ENCODE results near the gene GGA1. TPM values are rescaled to one million over a fixed set of nuclear protein-coding genes. Genes with fewer than 3 reads are reported as not detected.

The GGA1 gene
- total RNA-seq, 4 donors from 2014 or later = 30.3 to 44.7 (median 40.9) TPM

DNA sequence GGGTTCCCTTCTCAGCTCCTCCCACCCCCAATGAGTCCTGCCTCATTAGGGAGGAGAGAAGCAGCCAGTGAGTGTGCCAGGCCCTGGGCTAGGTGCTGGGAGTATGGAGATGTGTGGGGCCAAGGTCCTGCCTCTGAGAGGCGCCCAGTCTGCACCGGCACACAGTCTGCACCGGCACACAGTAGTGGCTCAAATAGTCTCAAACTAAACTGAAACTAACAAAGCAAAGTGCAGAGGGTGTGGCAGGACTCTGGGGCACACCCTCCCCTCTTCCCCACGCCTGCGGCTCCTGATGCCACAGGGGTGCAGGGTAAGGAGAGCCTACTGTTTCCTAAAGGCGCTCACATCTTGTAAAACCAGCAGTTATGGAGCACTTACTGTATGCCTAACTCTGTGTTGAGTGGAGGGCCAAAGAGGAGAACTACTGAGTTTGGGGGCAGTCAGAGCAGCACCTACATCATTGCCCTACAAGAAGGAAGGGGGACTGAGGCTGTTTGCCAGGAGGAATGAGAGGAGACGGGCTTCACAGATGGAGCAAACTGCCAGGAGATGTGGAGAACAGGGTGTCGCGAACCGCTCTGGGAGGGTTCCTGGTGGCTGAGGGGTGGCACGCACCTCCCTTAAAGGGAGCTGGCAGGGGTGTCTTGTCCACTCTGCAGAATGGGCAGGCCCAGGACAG lies 29.9 kb downstream of the GGA1 start:
- WGBS = 71% methylated on average over 9 of the region's 11 CpGs
- peak overlapping the region in 1 of 4 donors; percentile 55 for H3K27ac ChIP-seq (replicated peaks in 1 of 4)
- intact Hi-C loops (cut with DNase I) = no loop called here
- no peaks in the 10 kb centered on the region for H3K9me3 ChIP-seq
- no peak for TF ChIP-seq POLR2AphosphoS5 (IDR thresholded peaks at IDR 0.05)
- H3K4me3 ChIP-seq = peak overlapping the region; percentile 54 to 72 (median 58)
- H3K27me3 ChIP-seq = peaks cover 3 to 35% (median 12%) of the 10 kb centered on the region in 4 donors
- DNase-seq (ENCODE audit: extremely low spot score) = no peak
- peaks cover 46 to 67% (median 52%) of the 10 kb centered on the region in 4 donors for H3K4me1 ChIP-seq
- H3K36me3 ChIP-seq = no peaks in the 10 kb centered on the region

GRCh38 chr22:37639070-37639760 lies 30.6 kb downstream of the GGA1 start, which contains the start of gene SH3BP1:
TSS of gene SH3BP1 (plus strand) at chr22:37639669. CDS start at chr22:37639788, 119 bp downstream.
- DNase-seq (ENCODE audit: extremely low spot score) = no peak
- Histone ChIP-seq H3K9me3 (no peaks in the 10 kb centered on the region), H3K27me3 (peaks cover 3 to 35% (median 12%) of the 10 kb centered on the region in 4 donors), H3K36me3 (no peaks in the 10 kb centered on the region), H3K27ac (replicated peaks in 1 of 4) (peak within 1 kb of the TSS in 3 of 4 donors; percentile 37 to 65 (median 55)), H3K4me1 (peaks cover 41 to 62% (median 47%) of the 10 kb centered on the region in 4 donors), H3K4me3 (peak within 1 kb of the TSS; percentile 54 to 72 (median 58))
- whole genome bisulfite sequencing = 28% methylated on average over 5 of the region's 57 CpGs
- intact Hi-C loops (cut with DNase I) = no loop called here
- no peak for TF ChIP-seq POLR2A (IDR thresholded peaks at IDR 0.05; ENCODE audit: low read depth)
- no peak for TF ChIP-seq CTCF (IDR thresholded peaks at IDR 0.05)
- TF ChIP-seq EP300 (IDR thresholded peaks at IDR 0.05) = no peak
- TF ChIP-seq POLR2AphosphoS5 (IDR thresholded peaks at IDR 0.05) = no peak

DNA sequence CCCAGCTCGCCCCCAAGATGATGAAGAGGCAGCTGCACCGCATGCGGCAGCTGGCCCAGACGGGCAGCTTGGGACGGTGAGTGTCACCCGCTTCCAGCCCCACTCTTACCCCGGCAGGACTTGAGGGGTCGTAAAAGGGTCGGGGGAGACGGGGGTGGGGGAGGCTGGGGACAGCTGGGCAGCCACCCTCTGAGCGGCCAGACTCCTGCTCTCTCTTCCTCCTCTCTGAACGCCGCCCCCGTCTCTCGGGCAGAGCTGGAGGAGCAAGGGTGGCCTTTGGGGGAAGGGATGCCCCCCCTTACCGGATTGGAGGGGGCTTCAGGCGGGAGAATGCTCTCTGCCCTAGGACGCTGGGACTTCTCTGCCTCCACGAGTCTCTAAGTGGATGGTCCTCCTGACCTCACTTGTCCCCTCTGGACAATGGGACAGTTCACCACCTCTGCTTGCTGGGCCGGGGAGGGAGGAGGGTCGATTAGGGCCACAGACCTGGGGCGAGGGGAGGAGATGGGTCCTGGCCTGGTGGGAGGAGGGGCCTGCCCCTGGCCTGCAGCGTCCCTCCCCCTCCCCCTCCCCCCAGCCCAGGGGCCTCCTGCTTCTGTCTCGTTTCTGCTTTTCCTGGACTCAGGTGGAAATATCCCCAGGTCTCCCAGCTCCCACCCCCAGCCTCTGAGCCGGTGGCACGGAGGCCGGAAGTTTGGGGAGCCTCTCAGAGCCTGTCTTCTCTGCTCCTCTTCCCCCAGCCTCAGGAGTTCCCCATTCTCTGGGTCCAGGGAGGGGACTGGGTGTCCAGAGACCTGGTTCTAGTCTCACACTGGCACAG lies 31.3 kb downstream of the GGA1 start:
- Histone ChIP-seq H3K27ac (replicated peaks in 1 of 4) (peak overlapping the region in 3 of 4 donors; percentile 37 to 65 (median 55)), H3K9me3 (no peaks in the 10 kb centered on the region), H3K27me3 (peaks cover 3 to 35% (median 12%) of the 10 kb centered on the region in 4 donors), H3K4me1 (peaks cover 33 to 54% (median 39%) of the 10 kb centered on the region in 4 donors), H3K36me3 (no peaks in the 10 kb centered on the region), H3K4me3 (peak overlapping the region; percentile 54 to 72 (median 58))
- WGBS = 21% methylated on average over 10 of the region's 27 CpGs
- TF ChIP-seq EP300 (IDR thresholded peaks at IDR 0.05) (no peak), POLR2AphosphoS5 (IDR thresholded peaks at IDR 0.05) (no peak), CTCF (IDR thresholded peaks at IDR 0.05) (no peak), POLR2A (IDR thresholded peaks at IDR 0.05; ENCODE audit: low read depth) (no peak)
- intact Hi-C loops (cut with DNase I) = no loop called here
- no peak for DNase-seq (ENCODE audit: extremely low spot score)

DNA sequence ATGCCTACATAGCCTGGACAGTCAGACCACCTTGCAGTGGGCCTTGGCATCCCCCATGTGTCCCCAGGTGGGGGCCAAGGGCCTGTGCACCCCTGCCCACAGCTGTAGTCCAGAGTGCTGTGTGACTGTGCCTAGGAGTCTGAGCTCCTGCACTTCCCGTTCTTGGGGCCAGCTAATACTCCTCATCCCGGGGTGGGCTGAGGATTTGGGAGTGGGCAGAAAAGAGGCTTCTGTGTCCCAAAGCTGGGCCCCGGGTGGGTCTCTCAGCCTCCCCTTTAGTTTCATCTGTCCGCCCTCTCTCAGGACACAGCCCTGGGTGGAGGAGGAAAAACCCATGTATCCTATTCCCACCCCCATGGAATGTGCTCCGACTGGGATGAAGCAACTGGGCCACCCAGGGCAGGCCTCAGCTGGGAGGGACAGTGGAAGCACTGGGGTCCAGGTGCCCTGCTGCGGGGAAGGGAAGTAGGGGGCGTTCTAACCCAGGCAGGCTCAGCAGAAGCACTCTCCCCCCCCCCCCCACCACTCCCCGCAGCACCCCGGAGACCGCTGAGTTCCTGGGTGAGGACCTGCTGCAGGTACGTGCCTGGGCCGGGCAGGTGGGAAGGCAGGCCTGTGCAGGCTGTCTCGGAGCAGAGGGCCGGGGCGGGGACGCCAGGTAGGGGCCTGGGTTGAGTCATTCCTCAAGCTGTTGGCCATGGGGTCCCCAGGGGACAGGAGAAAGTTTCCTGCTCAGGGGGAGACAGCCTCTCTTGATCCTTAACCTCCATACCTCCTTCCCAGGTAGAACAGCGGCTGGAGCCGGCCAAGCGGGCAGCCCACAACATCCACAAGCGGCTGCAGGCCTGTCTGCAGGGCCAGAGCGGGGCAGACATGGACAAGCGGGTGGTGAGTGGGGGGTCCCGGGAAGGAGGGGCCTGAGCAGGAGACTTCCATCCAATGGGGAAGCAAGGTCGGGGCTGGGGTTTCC lies 32.2 kb downstream of the GGA1 start:
- peaks cover 3 to 35% (median 12%) of the 10 kb centered on the region in 4 donors for H3K27me3 ChIP-seq
- peak overlapping the region in 1 of 4 donors; percentile 40 for H3K27ac ChIP-seq (replicated peaks in 1 of 4)
- H3K9me3 ChIP-seq = no peaks in the 10 kb centered on the region
- H3K4me3 ChIP-seq = peak overlapping the region; percentile 54 to 72 (median 58)
- peaks cover 0 to 4% (median 0%) of the 10 kb centered on the region in 4 donors for H3K36me3 ChIP-seq
- TF ChIP-seq EP300 (IDR thresholded peaks at IDR 0.05) (no peak), POLR2A (IDR thresholded peaks at IDR 0.05; ENCODE audit: low read depth) (no peak), POLR2AphosphoS5 (IDR thresholded peaks at IDR 0.05) (no peak), CTCF (IDR thresholded peaks at IDR 0.05) (no peak)
- 81% methylated on average over 22 of the region's 24 CpGs for WGBS
- intact Hi-C loops (cut with DNase I) = no loop called here
- no peak for DNase-seq (ENCODE audit: extremely low spot score)
- H3K4me1 ChIP-seq = peaks cover 29 to 46% (median 36%) of the 10 kb centered on the region in 4 donors
